HepG2 (cell line): ENCODE results near the gene MFNG. TPM values are rescaled to one million over a fixed set of nuclear protein-coding genes. Genes with fewer than 3 reads are reported as not detected.

Experiments
- FIP1L1 ChIP-seq: fragments of 200-400 bp; formaldehyde crosslinking; IDR thresholded peaks from 2 replicates; pipeline ENCODE4 v1.6.1; 2018; ENCODE audit warnings: low read depth, mild to moderate bottlenecking, low read length, moderate library complexity, borderline replicate concordance; ENCODE audit not compliant: insufficient read depth
- ISL2 ChIP-seq: sonication (generic); formaldehyde crosslinking; IDR thresholded peaks from 2 replicates; pipeline ENCODE4 v1.5.0; 2020; ENCODE audit warnings: missing genetic modification reagents
- KDM4B ChIP-seq: sonication (generic); formaldehyde crosslinking; IDR thresholded peaks from 2 replicates; pipeline ENCODE4 v1.4.0; 2020; ENCODE audit warnings: missing genetic modification reagents
- MIER3 ChIP-seq: IDR thresholded peaks from 2 replicates; pipeline ENCODE4 v1.6.1; 2016; ENCODE audit warnings: missing compliant biosample characterization, borderline replicate concordance
- MTF2 ChIP-seq: sonication (generic); formaldehyde crosslinking; IDR thresholded peaks from 2 replicates; pipeline ENCODE4 v1.5.0; 2020; ENCODE audit warnings: missing genetic modification reagents, borderline replicate concordance
- NONO ChIP-seq, 2 experiments: fragments of 450-650 bp in 1 of 2; sonication (generic) in 1 of 2; formaldehyde crosslinking in 1 of 2; IDR thresholded peaks in 1 of 2; conservative IDR thresholded peaks in 1 of 2; 2 replicates each; pipeline versions ENCODE4 v1.6.1 to v1.8.0; 2017 to 2022; ENCODE audit warnings: mild to moderate bottlenecking in 1 of 2, missing genetic modification reagents in 1 of 2, moderate library complexity in 1 of 2
- PHF5A ChIP-seq: IDR thresholded peaks from one replicate; pipeline ENCODE4 v1.6.1; 2018; ENCODE audit warnings: low read depth, missing genetic modification reagents; ENCODE audit not compliant: unreplicated experiment
- PPARG ChIP-seq: conservative IDR thresholded peaks from 2 replicates; pipeline ENCODE4 v1.6.1; 2016; ENCODE audit warnings: missing biosample characterization, missing genetic modification reagents
- RXRA ChIP-seq: sonication (generic); formaldehyde crosslinking; IDR thresholded peaks from 2 replicates; pipeline ENCODE4 v1.5.1; 2020; ENCODE audit warnings: missing genetic modification reagents
- SETDB1 ChIP-seq: sonication (generic); formaldehyde crosslinking; IDR thresholded peaks from 2 replicates; pipeline ENCODE4 v1.5.1; 2020; ENCODE audit warnings: missing genetic modification reagents, mild to moderate bottlenecking, borderline replicate concordance
- TBL1XR1 ChIP-seq: fragments of 150-350 bp; IDR thresholded peaks from 2 replicates; pipeline ENCODE4 v1.6.1; 2014; ENCODE audit warnings: borderline replicate concordance, low read length; ENCODE audit not compliant: partially characterized antibody
- TMF1 ChIP-seq: sonication (generic); formaldehyde crosslinking; IDR thresholded peaks from 2 replicates; pipeline ENCODE4 v1.8.1; 2022; ENCODE audit warnings: low read depth, missing genetic modification reagents
- YEATS2 ChIP-seq: sonication (generic); formaldehyde crosslinking; IDR thresholded peaks from 2 replicates; pipeline ENCODE4 v1.4.0; 2020; ENCODE audit warnings: missing genetic modification reagents, borderline replicate concordance
- ZEB1 ChIP-seq: IDR thresholded peaks from 2 replicates; pipeline ENCODE4 v1.6.1; 2012; ENCODE audit warnings: mild to moderate bottlenecking, low read depth, inconsistent platforms; ENCODE audit not compliant: insufficient replicate concordance
- ZNF10 ChIP-seq: sonication (generic); formaldehyde crosslinking; IDR thresholded peaks from 2 replicates; pipeline ENCODE4 v1.4.0; 2020; ENCODE audit warnings: mild to moderate bottlenecking, low read depth, missing genetic modification reagents, borderline replicate concordance
- ZNF33B ChIP-seq: sonication (generic); formaldehyde crosslinking; IDR thresholded peaks from 2 replicates; pipeline ENCODE4 v1.5.1; 2020; ENCODE audit warnings: mild to moderate bottlenecking, missing genetic modification reagents
- ZNF570 ChIP-seq: sonication (generic); formaldehyde crosslinking; IDR thresholded peaks from 2 replicates; pipeline ENCODE4 v1.4.0; 2020; ENCODE audit warnings: mild to moderate bottlenecking, missing genetic modification reagents, borderline replicate concordance
- polyA plus RNA-seq, 8 experiments: library from polyadenylated mRNA; depleted of rRNA in 3 of 8; stranded (reverse) in 7 of 8; unstranded in 1 of 8; fragments of >200 nt; fragmentation: Illumina TruSeq in 4 of 8; extraction: Trizol in 4 of 8; gene quantifications; 2 replicates each; pipeline versions ENCODE4 v1.2.1 to v1.2.3, GENCODE V29; 2011 to 2016; ENCODE audit warnings: low read depth in 4 of 8, missing spikeins in 1 of 8, mixed read lengths in 1 of 8; ENCODE audit not compliant: insufficient read depth in 1 of 8
- total RNA-seq, 5 experiments: library from RNA; depleted of rRNA; stranded (reverse); fragments of >200 nt; fragmentation: Illumina TruSeq; extraction: Trizol; gene quantifications; 2 replicates each; pipeline ENCODE4 v1.2.3, GENCODE V29; 2016; ENCODE audit warnings: low read depth in 1 of 5
- TF ChIP-seq, protein P1 (sequence below): sonication (generic); formaldehyde crosslinking; IDR thresholded peaks from 2 replicates; pipeline ENCODE4 v1.4.0; 2020; ENCODE audit warnings: missing genetic modification reagents; ENCODE audit errors: not compliant biosample characterization
- TF ChIP-seq, protein P2 (sequence below): sonication (generic); formaldehyde crosslinking; conservative IDR thresholded peaks from 2 replicates; pipeline ENCODE4 v1.4.0; 2020; ENCODE audit warnings: mild to moderate bottlenecking, missing genetic modification reagents, moderate library complexity
- TF ChIP-seq, protein P3 (sequence below): sonication (generic); formaldehyde crosslinking; IDR thresholded peaks from 2 replicates; pipeline ENCODE4 v1.8.1; 2023; ENCODE audit warnings: mild to moderate bottlenecking, moderate library complexity, missing genetic modification reagents
- TF ChIP-seq, protein P4 (sequence below): sonication (generic); formaldehyde crosslinking; conservative IDR thresholded peaks from 2 replicates; pipeline ENCODE4 v1.4.0; 2020; ENCODE audit warnings: missing genetic modification reagents

The MFNG gene
- total and polyA plus RNA-seq, 2 of the 13 experiments (the other 11 are each of a cell fraction or from before 2014, with no cell fraction given): 1.0 to 11.7 TPM

DNA sequence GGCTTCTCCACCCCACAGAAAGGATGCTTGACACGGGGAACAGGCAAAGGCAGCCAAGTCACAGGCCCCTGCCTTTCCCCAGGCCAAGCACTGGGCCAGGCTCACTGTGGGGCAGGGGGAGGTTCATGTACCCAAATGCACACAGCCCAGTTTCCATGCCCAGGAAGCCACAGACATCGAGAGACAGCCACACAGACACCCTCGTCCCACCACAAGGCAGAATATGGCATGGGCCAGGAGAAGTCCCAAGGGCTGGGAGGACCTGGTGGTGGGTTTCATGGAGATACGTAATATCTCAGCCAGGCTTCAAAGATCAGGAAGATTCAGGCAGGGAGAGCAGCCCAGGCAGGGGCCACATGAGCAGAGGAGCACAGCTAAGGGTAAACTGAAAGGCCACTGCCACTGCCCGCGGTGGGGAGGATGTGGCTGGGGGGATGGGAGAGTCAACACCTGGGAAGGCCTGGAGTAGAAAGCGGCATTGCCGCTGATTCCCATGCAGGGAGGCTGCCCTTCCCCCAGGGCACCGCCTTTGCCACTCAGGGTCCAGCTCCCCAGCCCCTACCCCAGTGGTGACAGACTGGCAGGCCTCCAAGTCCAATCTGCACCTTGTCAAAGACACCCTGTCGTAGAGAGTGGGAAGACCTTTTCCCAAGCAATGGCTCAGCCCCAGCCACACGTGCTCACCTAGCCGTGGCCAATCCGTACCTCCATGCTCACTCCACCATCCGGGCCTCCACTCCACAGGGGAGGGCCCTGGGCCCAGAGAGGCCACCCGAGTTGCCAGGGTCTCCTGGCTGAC lies 2.4 kb upstream of the MFNG start (continued):
- TF ChIP-seq MIER3 (CRISPR knock-in tag) (0 out of 2 replicates have a peak, but pooled peaks have one; percentile 54), NONO (IDR thresholded peaks at IDR 0.05) (no peak), NONO (CRISPR knock-in tag; conservative IDR thresholded peaks at IDR 0.05) (no peak; the same call in 1 of the 2 replicates), ISL2 (no peak), ZNF10 (no peak), TBL1XR1 (no peak), MTF2 (CRISPR knock-in tag) (no peak), PHF5A (CRISPR knock-in tag) (no peak), FIP1L1 (no peak), YEATS2 (CRISPR knock-in tag) (no peak), SETDB1 (no peak), ZNF33B (no peak), PPARG (CRISPR knock-in tag) (no peak), KDM4B (CRISPR knock-in tag) (no peak), ZEB1 (no peak), RXRA (CRISPR knock-in tag) (no peak), TMF1 (CRISPR knock-in tag) (no peak), ZNF570 (CRISPR knock-in tag) (no peak)
- TF ChIP-seq, protein P1, sequence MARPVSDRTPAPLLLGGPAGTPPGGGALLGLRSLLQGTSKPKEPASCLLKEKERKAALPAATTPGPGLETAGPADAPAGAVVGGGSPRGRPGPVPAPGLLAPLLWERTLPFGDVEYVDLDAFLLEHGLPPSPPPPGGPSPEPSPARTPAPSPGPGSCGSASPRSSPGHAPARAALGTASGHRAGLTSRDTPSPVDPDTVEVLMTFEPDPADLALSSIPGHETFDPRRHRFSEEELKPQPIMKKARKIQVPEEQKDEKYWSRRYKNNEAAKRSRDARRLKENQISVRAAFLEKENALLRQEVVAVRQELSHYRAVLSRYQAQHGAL: no peak
- TF ChIP-seq, protein P2, sequence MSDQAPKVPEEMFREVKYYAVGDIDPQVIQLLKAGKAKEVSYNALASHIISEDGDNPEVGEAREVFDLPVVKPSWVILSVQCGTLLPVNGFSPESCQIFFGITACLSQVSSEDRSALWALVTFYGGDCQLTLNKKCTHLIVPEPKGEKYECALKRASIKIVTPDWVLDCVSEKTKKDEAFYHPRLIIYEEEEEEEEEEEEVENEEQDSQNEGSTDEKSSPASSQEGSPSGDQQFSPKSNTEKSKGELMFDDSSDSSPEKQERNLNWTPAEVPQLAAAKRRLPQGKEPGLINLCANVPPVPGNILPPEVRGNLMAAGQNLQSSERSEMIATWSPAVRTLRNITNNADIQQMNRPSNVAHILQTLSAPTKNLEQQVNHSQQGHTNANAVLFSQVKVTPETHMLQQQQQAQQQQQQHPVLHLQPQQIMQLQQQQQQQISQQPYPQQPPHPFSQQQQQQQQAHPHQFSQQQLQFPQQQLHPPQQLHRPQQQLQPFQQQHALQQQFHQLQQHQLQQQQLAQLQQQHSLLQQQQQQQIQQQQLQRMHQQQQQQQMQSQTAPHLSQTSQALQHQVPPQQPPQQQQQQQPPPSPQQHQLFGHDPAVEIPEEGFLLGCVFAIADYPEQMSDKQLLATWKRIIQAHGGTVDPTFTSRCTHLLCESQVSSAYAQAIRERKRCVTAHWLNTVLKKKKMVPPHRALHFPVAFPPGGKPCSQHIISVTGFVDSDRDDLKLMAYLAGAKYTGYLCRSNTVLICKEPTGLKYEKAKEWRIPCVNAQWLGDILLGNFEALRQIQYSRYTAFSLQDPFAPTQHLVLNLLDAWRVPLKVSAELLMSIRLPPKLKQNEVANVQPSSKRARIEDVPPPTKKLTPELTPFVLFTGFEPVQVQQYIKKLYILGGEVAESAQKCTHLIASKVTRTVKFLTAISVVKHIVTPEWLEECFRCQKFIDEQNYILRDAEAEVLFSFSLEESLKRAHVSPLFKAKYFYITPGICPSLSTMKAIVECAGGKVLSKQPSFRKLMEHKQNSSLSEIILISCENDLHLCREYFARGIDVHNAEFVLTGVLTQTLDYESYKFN: peak; percentile 77
- TF ChIP-seq, protein P3, sequence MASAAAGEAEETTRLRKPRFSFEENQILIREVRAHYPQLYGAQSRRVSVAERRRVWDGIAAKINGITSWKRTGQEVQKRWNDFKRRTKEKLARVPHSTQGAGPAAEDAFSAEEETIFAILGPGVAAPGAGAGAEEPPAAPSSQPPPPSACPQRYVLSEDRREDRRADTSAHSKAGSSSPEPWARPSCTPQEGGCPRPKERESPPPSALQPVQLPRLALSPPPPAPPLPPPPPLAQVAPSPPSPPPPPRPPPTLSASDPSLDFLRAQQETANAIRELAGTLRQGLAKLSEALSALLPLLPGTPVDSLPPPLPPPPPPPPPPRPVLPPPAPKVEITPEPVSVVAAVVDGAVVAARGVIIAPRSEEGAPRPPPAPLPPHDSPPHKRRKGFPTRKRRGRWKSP (CRISPR knock-in tag): no peak
- TF ChIP-seq, protein P4, sequence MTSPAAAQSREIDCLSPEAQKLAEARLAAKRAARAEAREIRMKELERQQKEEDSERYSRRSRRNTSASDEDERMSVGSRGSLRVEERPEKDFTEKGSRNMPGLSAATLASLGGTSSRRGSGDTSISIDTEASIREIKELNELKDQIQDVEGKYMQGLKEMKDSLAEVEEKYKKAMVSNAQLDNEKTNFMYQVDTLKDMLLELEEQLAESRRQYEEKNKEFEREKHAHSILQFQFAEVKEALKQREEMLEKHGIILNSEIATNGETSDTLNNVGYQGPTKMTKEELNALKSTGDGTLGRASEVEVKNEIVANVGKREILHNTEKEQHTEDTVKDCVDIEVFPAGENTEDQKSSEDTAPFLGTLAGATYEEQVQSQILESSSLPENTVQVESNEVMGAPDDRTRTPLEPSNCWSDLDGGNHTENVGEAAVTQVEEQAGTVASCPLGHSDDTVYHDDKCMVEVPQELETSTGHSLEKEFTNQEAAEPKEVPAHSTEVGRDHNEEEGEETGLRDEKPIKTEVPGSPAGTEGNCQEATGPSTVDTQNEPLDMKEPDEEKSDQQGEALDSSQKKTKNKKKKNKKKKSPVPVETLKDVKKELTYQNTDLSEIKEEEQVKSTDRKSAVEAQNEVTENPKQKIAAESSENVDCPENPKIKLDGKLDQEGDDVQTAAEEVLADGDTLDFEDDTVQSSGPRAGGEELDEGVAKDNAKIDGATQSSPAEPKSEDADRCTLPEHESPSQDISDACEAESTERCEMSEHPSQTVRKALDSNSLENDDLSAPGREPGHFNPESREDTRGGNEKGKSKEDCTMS (CRISPR knock-in tag): no peak
